IPS-NIHi7 (cell line): Measurements from ENCODE around the gene TMCO4.
"Not testable (repeated sequence)": the region's sequence is repeated elsewhere in the genome, so short reads cannot be mapped to it uniquely, and the experiment has no call there.

Source experiments
- DNase-seq: peaks from one replicate; pipeline ENCODE4 v3.0.0; 2012; ENCODE audit warnings: mixed read lengths; ENCODE audit errors: extremely low spot score

Gene TMCO4

DNA sequence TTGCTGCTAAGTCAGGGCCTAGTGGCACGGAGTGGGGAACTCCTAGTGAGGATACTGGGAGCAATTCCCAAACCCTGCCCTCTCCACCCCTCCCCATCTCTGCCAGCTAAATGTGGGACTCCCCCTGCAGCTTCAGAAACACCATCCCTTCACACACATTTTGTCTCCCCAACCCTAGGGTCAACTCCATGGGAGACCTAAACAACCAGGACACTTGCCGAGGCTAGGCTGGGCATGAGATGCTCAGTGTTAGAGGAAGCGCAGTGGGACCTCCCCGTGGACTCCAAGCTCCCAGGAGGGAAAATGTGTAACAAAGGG, 13.9 kb upstream of the TMCO4 start:
- DNase-seq, result no peak

DNA sequence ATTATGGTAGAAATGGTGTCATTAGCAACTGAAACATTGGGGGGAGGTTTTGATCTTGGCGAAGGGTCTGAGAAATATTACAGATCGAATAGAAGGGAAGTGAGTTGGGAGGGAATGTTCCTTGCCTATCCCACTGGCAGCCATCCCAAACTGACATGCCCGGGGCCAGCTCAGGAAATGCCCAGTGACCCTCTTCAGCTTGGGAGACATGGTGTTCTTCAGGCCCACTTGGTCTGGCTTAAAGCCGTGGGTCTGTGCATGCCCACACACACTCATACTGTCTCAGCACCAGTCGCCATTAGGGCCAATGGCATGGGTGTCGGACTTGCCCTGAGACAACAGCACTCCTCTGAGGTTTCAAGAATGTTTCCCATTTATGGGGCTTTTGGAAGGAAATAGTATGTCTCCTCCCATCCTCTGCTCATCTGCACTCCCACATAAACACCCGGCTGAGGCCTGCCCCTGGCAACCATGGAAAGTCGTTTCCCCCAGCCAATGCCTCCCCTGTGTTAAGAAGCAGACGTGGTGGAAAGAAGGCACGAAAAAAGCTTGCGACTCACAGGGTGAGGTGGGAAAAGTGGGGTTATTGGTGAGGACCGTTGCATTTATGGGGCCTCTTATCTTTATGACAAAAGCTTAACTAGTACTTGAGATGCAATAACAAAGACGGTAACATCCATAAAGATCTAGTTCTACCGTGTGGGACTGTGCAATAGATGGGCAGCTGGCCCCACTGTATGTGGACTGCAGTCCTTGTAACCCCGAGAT, 13.3 kb upstream of the TMCO4 start:
- DNase-seq, result no peak

DNA sequence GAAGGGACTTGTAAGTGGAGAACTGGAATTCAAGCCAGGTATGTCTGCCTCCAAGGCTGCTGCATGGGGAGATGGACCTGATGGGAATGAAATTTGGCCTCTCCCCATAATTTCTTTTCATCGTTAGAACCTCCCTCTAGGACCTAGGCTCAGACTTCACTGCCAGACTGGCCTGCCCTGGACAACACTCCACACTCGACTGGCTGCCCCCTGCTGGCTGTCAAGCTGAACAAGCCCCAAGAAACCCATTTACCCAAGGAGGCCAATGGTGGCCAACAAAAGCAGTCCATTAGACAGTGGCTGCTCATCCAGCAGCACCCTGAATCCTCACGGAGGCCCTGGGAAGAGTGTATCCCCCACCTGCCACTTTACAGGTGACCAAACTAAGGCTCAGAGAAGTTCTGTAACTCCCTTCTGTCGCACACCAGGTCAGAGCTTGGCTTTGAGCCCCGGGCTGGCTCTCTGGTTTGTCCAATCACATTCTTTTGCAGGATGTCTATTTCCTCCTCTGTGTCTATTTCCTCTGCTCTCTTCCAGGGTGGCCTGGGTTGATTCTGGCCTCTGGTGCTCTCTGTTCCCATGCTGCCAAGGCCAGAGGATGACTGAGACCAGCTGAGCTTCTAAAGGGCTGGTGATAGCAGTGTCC, 11.6 kb upstream of the TMCO4 start:
- DNase-seq, result peak; percentile 82

DNA sequence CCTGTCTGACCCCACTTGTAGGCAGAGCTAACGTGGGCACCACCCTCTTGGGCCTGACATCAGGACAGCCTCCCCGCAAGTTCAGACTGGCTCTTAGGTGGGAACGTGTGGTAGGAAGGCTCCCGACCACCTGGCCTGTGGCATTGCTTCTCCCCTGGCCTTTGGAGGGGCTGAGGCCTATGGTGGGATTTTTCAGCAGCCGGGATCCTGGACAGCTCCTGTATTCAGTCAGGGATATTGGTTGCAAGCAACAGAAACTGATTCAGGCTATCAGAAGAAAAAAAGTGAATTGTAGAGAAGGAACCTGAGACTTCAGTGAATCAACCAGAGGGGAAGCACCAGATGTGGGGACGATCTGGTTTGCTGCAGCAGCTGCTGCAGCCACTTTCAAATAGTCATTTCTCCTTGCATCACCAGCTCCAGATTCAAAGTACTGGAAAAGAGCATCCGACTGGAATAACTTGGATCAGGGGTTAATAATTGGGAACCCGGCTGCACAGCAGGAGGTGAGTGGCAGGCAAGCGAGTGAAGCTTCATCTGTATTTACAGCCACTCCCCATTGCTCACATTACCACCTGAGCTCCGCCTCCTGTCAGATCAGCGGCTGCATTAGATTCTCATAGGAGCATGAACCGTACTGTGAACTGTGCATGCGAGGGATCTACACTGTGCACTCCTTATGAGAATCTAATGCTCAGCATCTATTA, 9.5 kb upstream of the TMCO4 start:
- DNase-seq, result no peak

DNA sequence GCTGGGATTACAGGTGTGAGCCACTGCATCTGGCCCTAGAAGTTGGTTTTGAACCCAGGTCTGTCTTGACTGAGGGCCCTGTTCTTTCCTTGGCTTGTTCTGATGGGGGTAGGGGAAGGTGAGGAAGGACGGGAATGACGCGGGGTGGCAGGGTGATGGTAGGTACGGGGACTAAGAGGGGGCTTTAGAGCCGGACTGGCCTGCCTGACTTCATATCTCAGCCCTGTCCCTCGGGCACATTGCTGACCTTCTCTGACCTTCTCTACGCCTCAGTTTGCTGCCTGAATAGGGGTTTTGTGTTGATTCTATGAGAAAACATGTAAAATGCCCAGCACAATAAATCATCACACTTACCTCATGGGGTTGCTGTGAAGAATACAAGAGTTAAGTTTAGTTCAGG, 8.6 kb upstream of the TMCO4 start:
- DNase-seq, result no peak

DNA sequence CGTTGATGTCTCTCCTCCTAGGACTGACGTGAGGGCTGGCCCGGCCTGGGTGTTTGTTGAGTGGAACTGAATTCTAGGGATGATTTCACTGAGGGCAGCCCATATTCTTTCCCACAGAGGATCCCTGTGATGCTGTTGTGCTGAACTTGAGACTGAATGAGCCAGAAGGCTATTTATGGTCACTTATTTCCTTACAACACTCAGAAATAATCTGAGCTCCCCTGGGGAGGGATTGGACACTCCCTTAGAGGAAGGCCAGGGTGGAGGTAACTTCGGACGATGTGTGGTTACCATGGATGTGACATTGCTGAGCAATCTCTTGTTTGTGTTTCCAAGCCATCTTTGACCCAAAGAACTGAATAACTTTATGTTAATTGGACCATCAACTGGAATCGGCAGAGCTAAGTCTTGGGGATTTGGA, 5.1 kb upstream of the TMCO4 start:
- no peak for DNase-seq

DNA sequence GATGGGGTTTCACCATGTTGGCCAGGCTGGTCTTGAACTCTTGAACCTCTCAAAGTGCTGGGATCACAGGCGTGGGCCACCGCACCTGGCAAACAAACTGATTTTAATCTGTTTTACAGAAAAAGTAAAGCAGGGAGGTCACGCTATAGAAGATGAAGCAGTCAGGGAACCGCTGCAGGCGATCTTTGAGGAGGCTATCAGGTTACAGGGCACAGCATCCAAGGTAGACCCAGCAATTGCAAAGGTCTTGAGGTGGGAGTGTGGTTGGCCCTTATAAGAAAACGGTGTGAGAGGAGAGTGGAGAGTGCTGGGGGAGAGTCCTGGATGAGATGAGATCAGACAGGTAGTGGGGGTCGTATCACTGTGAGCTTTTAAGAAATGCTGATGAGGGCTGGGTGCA, 2.6 kb upstream of the TMCO4 start:
- DNase-seq, result no peak

DNA sequence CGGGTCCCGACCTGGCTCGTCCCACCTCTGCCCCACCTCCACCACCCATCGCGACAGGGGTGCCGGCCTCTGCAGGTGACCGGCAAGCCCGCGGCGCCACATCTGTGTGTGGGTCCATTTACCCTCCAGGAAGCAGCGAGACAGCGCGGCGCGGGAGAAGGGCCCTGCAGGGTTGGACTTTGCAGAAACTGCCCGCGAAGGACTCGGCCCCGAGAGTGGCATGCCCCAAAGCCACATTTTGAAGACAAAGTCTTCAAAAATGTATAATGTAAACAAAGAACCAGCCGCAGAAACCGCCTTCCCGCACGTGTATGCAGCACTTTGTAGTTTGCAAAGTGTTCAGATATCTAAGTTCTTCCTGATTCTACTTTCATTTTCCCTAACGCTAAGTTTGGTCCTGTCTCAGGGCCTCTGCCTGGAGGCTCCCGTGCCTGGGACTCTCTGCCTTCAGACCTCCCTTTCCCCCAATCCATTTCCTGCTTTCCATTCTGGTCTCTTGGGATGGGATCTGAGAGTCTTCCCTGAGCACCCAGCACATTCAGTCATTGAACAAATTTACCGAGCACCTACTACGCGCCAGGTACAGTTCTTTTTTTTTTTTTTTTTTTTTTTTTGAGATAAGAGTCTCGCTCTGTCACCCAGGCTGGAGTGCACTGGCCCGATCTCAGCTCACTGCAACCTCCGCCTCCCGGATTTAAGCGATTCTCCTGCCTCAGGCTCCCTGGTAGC, 524 bp upstream of the TMCO4 start:
- no peak for DNase-seq

DNA sequence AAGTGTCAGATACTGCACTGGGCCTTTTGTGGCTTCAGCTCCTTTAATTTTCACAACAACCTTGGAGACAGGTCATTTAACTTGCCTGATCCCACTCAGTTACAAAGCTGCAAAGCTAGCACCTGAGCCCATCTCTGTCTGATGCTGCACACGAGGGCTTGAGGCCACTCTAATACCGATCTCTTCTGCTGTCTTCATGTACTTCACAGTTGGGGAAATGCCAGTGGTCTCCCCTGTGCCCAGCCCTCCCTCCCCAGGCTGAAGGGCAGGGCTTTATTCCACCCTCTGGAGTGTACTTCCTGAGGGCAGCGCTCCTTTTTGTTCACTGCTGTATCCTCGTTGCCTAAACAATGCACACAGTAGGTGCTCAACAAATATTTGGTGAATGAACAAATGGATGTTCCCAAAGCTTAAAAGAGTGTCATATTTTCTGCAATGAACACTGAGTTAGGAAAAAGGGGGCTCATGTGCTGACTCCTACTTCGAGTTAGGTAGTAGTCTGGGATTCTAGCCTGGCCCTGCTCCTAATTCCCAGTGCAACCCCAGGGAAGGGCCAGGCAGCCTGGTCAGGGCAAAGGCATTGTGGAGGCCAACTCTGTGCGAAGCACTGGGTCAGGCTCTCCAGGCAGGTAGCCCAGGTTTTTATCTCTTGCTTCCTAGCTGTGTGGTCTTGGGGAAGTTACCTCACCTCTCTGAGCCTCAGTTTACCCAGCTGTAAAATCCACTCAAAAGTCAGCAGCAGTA, 1.1 kb downstream of the TMCO4 start:
- DNase-seq, result no peak

DNA sequence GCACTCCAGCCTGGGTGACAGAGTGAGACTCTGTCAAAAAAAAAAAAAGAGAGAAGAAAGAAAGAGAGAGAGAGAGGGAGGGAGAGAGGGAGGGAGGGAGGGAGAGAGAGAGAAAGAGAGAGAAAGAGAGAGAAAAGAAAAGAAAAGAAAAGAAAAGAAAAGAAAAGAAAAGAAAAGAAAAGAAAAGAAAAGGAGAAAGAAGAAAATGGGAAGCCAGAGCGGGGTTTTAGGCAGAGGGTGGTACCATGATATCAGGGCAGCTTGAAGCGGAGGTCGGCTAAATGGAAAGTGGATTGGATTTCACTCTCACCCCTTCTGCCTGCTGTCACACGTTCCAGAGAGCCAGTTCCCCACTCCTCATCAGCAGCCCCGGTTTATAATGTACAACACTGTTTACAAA, 1.9 kb downstream of the TMCO4 start:
- no peak for DNase-seq

DNA sequence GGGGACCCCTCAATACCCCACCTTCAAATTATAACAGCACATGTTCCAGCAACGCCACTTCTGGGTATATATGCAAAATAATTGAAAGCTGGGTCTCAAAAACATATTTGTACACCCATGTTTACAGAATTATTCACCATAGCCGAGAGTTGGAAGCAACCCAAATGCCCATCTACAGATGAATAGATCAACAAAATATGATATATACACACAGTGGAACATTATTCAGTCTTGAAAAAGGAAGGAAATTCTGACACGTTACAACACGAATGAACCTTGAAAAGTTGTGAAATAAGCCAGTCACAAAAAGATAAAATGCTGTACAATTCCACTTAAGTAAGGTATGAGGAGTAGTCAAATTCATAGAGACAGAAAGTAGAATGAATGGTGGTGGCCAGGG, 5.1 kb downstream of the TMCO4 start:
- no peak for DNase-seq

DNA sequence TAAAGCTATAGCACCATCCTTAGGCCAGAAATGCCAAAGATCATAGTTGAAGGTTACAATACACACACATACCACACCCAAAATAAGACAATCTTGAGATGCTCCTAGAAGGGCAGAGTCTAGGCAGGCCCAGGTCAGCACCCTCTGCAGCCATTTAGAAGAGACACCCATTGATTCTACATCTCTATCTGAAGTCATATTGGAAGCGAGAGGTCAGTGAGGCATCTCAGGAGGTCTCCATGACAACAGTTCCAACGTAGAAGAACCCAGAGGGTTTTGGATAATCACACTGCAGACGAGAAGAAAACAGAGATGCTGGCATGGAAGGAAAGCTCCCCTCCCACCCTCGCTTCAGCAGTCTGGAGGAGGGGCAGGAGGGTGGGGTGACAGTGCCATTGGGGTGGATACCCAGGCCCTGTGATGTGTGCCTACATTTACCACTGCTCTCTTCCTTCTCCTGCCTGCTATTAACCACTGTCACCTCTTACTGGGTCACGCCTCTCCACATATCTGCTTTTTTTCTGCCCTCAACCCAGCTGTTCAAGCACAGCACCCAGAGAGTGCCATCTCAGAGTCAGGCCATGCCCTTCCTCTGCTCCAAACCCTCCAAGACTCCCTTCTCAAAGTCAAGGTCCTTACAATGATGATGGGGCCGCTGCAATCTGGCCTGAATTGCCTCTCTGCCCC, 6.2 kb downstream of the TMCO4 start:
- no peak for DNase-seq

DNA sequence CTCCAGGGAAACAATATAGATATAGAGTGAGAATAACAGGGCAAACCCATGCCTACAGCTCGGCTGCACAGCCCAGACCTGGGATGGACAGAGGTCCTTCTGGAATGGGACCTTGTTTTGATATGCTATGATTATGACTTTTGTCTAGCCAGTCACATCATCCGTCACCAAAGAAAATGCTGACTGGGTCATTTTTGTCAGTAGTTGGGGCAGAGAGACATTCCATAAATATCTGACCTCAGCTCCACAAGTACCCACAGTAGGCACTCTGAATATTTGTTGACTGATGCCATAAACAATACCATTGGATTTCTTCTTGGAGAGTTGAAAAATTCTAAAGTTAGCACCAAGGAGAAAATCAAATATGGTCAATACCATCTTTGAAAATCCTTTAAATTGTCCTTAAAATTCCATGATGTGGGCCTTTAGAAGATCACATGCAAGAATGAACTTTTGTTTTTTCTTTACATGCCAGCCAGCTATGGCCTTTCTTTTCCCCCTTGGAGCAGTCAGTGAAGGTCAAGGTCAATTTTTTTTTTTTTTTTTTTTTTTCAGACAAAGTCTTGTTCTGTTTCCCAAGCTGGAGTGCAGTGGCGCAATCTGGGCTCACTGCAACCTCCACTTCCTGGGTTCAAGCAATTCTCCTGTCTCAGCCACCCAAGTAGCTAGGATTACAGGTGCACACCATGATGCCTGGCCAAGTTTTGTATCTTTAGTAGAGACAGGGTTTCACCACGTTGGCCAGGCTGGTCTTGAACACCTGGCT, 7.3 kb downstream of the TMCO4 start:
- no peak for DNase-seq

DNA sequence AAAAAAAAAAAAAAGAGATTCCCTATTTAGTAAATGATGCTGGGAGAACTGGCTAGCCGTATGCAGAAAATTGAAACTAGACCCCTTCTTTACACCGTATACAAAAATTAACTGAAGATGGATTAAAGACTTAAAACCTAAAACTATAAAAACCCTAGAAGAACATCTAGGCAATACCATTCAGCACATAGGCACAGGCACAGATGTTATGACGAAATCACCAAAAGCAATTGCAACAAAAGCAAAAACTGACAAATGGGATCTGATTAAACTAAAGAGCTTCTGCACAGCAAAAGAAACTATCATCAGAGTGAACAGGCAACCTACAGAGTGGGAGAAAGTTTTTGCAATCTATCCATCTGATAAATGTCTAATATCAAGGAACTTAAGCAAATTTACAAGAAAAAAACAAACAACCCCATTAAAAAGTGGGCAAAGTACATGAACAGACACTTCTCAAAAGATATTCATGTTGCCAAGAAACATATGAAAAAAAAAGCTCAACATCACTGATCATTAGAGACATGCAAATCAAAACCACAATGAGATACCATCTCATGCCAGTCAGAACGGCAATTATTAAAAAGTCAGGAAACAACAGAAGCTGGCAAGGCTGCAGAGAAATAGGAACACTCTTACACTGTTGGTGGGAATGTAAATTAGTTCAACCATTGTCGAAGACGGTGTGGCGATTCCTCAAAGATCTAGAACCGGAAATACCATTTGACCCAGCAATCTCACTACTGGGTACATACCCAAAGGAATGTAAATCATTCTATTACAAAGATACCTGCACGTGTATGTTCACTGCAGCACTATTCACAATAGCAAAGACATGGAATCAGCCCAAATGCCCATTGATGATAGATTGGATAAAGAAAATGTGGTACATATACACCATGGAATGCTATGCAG, 9.4 kb downstream of the TMCO4 start:
- not testable (repeated sequence) for DNase-seq

DNA sequence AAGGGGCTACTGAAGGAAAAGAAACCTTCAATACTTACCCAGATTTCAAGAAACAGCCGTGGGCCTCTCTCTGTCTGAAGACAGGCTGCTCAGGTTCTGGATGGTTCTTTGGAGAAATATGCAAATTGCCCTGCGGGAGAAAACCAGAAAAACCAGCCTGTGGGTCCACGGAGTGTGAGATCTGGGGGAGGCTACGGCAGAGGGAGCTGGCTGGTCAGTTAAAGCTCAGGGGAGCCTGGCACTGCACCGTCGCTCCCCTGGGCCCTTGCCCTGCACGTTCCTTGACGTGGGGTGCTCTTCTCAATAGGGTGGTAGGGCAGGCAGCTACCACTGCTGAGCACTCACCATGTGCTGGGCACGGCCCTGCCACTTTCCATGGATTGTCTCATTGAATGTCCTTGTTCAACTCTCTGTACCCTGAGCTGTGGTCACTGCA, 12.7 kb downstream of the TMCO4 start:
- peak; percentile 72 for DNase-seq

DNA sequence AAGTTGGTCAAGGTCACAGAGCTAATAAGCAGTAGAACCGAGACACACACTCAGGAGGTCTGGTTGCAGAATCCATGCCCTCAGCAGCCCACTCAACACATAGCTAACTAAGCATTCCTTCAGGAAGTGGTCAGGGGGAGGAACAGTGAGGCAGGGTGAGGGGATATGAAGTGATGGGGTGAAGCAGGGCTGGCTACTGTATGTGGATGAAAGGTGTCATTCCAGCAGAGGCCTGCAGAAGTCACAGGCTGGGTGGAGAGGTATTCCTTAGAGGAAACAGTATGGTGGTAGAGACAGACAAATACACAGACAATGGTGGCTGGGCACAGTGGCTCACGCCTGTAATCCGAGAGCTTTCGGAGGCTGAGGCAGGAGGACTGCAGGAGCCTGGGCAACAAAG, 14.1 kb downstream of the TMCO4 start:
- no peak for DNase-seq

DNA sequence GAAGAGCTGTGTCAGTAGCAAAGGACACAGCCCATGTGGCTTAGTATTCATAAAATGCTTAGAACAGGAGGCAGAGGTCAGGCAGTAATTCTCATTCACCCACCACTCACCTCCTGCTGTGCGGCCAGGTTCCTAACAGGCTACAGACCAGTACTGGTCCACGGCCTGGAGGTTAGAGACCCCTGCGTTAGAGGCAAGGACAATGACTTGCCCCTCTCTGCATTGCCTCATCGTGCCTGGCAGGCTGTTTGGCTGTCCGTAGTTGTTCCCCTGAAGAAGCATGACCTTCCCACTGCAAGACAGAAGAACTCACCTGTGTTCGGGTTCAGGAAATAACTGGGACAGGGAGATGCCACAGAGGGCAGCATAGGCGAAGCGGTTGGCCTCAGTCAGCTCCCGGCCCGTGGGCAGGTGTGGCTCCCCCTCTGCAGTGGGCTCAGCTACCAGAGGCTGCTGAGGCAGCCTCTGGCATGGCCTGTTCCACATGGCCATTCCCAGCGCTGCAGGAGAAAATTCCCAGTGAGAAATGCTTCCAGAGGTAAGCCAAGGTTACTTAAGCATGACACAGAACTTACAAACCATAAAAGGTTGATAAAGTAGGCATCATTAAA, 19.3 kb downstream of the TMCO4 start:
- DNase-seq, result no peak

DNA sequence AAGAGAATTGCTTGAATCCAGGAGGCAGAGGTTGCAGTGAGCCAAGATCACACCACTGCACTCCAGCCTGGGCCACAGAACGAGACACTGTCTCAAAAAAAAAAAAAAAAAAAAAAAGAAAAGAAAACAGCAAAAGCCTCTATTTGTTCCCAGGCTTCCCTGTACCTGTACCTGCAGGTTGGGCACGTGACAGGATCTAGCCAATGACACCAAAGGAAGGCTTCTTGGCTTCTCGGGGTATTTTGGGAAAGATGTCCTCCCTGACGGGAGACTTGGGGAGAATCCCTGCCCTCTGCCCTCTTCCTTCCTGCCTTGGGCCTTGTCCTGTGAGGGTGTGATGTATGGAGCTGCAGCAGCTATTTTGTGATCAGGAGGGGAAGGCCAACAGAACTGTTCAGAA, 22.8 kb downstream of the TMCO4 start:
- DNase-seq, result no peak

DNA sequence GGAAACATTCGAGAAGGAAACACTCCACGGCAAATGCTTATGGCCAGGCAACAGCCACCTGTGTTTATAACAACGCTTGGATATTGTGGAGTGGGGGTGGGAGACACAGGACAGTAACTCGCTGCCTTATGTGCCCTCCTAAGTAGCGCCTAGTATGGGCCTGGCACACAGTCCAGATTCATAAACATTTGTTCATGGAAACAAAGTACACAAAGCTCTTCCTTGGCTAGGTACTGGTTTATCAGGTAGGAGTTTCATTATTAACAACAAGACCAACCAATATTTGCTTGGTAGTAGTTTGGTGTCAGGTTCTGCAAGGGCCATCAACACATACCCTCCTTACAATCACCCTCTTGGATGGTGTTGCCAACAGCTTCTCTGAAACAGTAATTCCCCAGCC, 23.4 kb downstream of the TMCO4 start:
- DNase-seq, result no peak
